GM21390 (cell line): Measurements from ENCODE around the gene GIT1.

Experiments used
- ATAC-seq: cut with Tn5 transposase; IDR thresholded peaks from one replicate; pipeline ENCODE4 v1.9.1; 2021; ENCODE audit not compliant: unreplicated experiment

The GIT1 gene

GRCh38 chr17:29581583-29582253, 7.7 kb downstream of the GIT1 start:
- no peak for ATAC-seq

GRCh38 chr17:29579866-29580771, 9.3 kb downstream of the GIT1 start:
- no peak for ATAC-seq

- ATAC-seq, result no peak
These were observed 10.6 kb downstream of the GIT1 start for GRCh38 chr17:29578626-29579485.

- ATAC-seq, result no peak
These were observed 11.8 kb downstream of the GIT1 start for GRCh38 chr17:29577385-29578211.

- ATAC-seq, result no peak
These were observed 12.5 kb downstream of the GIT1 start for GRCh38 chr17:29577001-29577370.

- ATAC-seq, result no peak
These were observed 13.0 kb downstream of the GIT1 start for GRCh38 chr17:29576214-29577000.

GRCh38 chr17:29575511-29576213, 13.8 kb downstream of the GIT1 start:
- no peak for ATAC-seq

- ATAC-seq, result no peak
These were observed 14.5 kb downstream of the GIT1 start for GRCh38 chr17:29574732-29575510.

- ATAC-seq, result no peak
These were observed 15.3 kb downstream of the GIT1 start for GRCh38 chr17:29573871-29574731.

GRCh38 chr17:29573558-29573869, 15.9 kb downstream of the GIT1 start:
- no peak for ATAC-seq

- ATAC-seq, result no peak
These were observed 16.5 kb downstream of the GIT1 start for GRCh38 chr17:29572691-29573557.

GRCh38 chr17:29571883-29572681, 17.4 kb downstream of the GIT1 start:
- ATAC-seq, result no peak

GRCh38 chr17:29571486-29571882, 18.0 kb downstream of the GIT1 start:
- no peak for ATAC-seq

- ATAC-seq, result no peak
These were observed 18.9 kb downstream of the GIT1 start for GRCh38 chr17:29570521-29570920.

GRCh38 chr17:29569245-29569950, 20.1 kb downstream of the GIT1 start:
- ATAC-seq, result no peak
